Measurements from ENCODE around the gene DSCAML1.

Gene DSCAML1

DNA sequence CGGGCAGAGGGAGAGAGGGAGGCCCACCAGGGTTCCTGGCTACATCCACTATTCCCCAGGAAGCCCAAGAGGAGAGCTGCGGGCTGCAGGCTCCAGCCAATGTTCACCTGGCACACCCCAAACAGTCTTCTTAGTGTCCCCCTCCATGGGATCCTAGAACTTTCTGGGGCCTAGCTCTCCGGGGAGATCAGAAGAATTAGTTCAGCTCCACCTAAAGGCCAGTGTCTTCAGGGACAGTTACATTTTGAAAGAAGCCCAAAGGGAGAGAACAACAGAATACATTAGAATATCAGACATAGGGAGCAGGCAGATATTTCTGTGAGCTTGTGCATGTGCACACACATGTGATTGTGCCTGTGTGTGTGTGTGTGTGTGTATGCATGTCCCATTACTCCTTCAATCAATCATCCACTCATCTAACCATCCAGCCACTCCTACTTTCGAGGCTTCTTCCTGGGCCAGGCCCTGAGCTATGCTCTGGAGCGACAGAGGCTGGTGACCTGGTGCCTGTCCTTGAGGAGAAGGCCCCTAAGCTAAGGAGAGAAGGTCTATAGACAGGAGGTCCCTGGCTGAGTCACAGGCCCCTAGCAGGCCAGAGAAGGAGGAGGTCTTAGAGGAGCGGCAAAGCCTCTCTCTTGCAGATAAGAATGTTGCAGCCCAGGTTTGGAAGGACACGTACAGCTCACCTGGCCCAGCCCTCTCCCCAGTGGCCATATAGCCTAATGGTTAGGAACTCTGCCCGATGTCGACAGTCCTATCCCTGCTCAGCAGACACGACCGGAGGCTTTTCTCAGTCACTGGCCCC, 165.5 kb downstream of the DSCAML1 start:
- DNase-seq = no peak

DNA sequence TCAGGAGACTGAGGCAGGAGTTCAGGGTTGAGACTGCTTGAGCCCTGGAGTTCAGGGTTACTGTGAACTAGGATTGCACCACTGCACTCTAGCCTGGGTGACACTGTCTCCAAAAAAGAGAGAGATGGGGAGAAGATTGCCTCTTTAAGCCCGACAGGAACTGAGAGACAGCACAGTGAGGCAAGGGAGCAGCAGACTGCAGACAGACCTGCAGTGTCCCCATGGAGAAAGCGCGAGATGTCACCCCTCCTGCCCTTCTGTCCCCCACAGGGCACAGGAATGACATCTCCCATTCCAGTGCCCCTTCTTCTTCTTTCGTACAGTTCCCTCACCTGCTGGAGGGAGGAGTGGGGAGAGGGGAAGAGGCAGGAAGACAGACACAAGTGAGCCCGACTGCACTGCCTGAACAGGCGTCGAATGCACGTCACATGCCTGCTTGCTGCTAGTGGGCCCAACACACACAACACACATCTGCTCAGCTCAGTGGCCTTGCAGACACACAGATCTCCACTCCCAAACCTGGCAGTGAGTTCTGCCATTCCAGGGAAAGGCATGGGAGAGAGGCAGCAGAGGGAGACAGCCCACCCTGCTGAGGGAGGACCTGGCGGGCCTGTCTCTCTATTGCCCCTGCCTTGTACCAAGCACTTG, 167.0 kb downstream of the DSCAML1 start:
- DNase-seq = no peak

- DNase-seq = no peak
Measured at GRCh38 chr11:117629146-117629545, 167.9 kb downstream of the DSCAML1 start.

- no peak for DNase-seq
Measured at GRCh38 chr11:117627259-117627658, 169.8 kb downstream of the DSCAML1 start.

DNA sequence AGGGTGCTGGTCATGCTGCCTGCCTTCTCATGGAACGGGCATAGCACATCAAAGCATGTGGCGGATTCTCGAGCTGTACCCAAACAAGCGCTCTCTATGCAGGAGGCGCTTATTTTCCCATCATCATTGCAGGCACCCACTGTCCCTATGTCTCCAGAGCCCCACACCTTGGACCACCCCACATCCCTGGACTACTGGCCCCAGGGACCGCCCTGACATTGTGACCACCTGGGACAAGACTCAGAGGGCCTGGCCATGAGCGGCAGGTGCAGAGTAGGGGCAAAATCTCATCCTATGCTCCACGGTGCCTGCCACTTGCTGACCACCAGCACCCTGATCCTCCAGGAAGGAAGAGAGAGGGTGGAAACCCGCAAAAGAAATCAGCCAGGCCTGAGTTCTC, 170.4 kb downstream of the DSCAML1 start:
- no peak for DNase-seq

GRCh38 chr11:117625237-117625636, 171.8 kb downstream of the DSCAML1 start:
- no peak for DNase-seq

DNA sequence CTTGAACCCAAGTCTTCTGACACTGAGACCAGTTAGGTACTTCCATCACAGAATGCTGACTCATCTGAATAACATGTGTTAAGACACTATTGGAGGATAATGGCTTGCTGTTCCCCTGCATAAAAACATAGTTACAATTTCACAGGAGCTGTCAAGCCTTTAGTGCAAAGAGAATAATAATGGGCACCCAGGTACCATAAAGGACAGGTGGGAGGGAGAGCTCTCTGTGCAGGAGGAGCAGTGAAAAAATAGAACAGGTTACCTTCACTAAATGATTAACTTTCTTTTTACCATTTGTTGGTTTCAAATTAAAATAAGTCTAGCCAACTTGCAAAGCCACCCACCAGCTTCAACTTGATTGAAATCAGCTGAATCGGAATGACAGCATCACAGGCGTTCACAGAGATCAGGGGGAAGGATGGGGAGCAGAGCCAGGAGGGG, 173.2 kb downstream of the DSCAML1 start:
- DNase-seq = no peak

GRCh38 chr11:117621226-117621625, 175.8 kb downstream of the DSCAML1 start:
- DNase-seq = no peak

GRCh38 chr11:117620659-117621058, 176.4 kb downstream of the DSCAML1 start:
- DNase-seq = no peak

GRCh38 chr11:117620086-117620485, 176.9 kb downstream of the DSCAML1 start:
- DNase-seq = no peak

GRCh38 chr11:117619661-117620060, 177.4 kb downstream of the DSCAML1 start:
- DNase-seq = no peak

DNA sequence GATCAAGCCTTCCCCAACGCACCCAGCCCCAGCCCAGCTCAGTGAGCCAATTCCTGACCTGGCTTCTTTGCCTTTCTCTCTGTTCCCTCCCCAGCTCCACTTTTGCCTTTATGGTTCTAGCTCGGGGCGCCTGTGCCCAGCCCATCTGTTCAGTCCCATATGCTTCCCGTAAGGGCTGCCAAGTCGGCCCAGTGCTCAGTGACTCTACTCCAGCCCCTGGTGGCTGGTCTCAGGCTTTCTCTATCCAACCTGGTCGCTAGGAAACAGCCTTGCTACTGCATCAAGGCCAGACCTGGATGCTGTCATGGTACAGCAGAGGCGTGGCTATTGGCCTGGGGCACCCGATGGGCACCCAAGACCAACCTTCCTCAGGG, 178.0 kb downstream of the DSCAML1 start:
- DNase-seq = no peak

DNA sequence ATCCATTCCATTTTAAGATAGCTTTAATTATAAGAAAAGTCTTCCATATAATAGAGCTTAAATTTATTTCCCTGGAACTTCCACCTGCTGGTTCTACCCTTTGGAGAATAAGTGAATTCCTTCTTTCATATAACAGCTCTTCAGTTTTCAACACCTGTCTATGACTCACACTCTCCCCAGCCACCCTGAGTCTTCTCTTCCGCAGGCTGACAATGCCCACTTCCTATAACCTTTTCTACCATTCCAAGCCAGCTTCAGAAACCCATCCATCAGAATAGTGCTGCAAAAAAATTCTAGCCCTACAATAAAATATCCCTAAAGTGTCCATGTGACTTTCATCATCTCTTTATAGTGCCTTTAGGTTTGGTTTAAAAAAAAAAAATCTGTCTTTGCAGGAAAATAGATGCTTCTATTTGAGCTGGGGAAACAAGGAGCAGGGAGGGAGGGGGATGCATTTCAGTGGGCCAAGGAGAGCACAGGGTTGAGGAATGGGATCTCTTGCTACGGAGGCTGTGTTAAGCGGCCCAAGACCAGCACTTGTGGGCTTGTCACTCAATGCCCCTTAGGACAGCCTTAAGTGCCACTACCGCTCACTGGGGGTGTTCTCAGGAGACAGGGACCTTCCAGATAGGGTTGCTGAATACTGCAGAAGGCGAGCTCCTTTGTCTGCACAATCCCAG, 178.6 kb downstream of the DSCAML1 start:
- no peak for DNase-seq

- DNase-seq = no peak
Measured at GRCh38 chr11:117616979-117617378, 180.0 kb downstream of the DSCAML1 start.

DNA sequence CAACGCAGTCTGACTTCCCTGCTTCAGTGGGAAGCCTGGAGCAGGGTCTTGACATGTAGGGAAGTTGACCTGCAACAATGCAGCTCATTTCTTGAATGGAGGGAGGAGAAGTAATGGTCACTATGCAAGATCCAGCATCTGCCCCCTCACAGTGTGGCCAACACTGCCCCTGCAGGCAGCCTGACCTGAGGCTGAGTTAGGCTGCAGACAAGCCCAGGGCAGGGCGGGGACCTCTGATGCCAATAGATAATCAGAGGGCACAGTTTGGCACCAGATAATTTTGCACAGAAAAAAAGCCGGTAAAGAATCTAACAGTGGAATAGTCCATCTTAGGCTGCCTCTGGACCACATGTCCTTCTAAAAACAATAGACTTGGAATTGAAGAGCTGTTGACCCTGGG, 182.3 kb downstream of the DSCAML1 start:
- DNase-seq = no peak

- no peak for DNase-seq
Measured at GRCh38 chr11:117613521-117613920, 183.5 kb downstream of the DSCAML1 start.

DNA sequence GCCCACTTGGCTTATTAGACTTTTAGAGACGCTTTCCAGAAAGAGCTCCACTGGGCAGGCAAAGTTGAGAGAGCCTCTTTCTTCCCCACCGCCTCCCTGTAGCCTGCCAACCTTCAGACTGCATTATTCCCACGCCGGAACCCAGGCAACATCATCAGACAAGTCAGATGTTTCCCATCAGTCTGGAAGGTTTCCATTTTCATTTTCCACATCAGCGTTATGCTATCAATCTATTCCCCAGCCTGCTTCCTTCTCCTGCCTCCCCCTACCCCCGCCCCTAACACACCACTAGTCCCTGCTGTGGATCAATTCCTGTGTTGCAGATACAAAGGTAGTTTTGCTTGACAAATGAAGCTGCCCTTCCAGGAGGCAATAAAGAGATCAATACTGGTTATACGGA, 184.8 kb downstream of the DSCAML1 start:
- DNase-seq = no peak

GRCh38 chr11:117610901-117611300, 186.1 kb downstream of the DSCAML1 start:
- DNase-seq = no peak

GRCh38 chr11:117610045-117610444, 187.0 kb downstream of the DSCAML1 start:
- no peak for DNase-seq

GRCh38 chr11:117607449-117607848, 189.6 kb downstream of the DSCAML1 start:
- DNase-seq = no peak

GRCh38 chr11:117606790-117607189, 190.2 kb downstream of the DSCAML1 start:
- no peak for DNase-seq

GRCh38 chr11:117606211-117606610, 190.8 kb downstream of the DSCAML1 start:
- no peak for DNase-seq

DNA sequence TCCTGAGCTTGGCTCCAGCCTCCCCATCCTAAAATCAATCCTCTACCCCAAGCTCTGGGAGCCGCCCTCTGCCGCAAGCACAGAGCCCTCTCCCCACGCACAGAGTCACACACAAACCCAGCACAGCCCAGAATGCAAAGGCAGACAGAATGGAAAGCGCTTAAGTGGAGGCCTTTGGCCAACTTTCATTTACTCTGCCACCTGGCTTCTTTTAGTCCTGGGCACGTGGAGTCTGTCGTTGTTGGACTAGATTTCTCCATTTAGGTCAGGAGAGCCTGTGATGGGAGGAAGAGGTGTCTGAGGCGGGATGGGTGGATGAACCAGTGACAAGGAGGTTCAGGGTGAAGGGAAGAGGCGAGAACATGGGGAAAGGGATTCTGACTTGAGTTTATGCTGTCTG, 191.7 kb downstream of the DSCAML1 start:
- DNase-seq = no peak
